ENCODE measurements around the gene CNTN1. TPM values are rescaled to one million over a fixed set of nuclear protein-coding genes. Genes with fewer than 3 reads are reported as not detected.

Gene CNTN1
- total RNA-seq, 2 experiments from 2014 or later: not detected

GRCh38 chr12:40668099-40668529, 24.1 kb upstream of the CNTN1 start:
- no peak overlapping the region for H3K27ac Mint-ChIP-seq
- CTCF ChIA-PET: no interaction called here

GRCh38 chr12:40672741-40673271, 19.4 kb upstream of the CNTN1 start:
- H3K9me3 Mint-ChIP-seq: no peaks in the 10 kb centered on the region
- intact Hi-C loops (cut with micrococcal nuclease): no loop called here
- ChIA-PET CTCF (no interaction called here), POLR2A (no interaction called here)
- H3K27ac Mint-ChIP-seq: no peak overlapping the region
- no peak overlapping the region for H3K4me3 Mint-ChIP-seq
- H3K27me3 Mint-ChIP-seq: no peaks in the 10 kb centered on the region
- no peak for DNase-seq
- H3K36me3 Mint-ChIP-seq: no peaks in the 10 kb centered on the region
- no peaks in the 10 kb centered on the region for H3K4me1 Mint-ChIP-seq (ENCODE audit: low read depth)

More at GRCh38 chr12:40668099-40668529, 24.1 kb upstream of the CNTN1 start:
- intact Hi-C loops (cut with micrococcal nuclease): no loop called here
- Mint-ChIP-seq H3K36me3 (no peaks in the 10 kb centered on the region), H3K4me3 (no peak overlapping the region), H3K27me3 (no peaks in the 10 kb centered on the region), H3K9me3 (no peaks in the 10 kb centered on the region), H3K4me1 (ENCODE audit: low read depth) (no peaks in the 10 kb centered on the region)
- no peak for DNase-seq
- POLR2A ChIA-PET: no interaction called here

- H3K27me3 Mint-ChIP-seq: no peaks in the 10 kb centered on the region
- peaks cover 3% of the 10 kb centered on the region for H3K9me3 Mint-ChIP-seq
- H3K27ac Mint-ChIP-seq: no peak overlapping the region
- ChIA-PET CTCF (no interaction called here), POLR2A (no interaction called here)
- DNase-seq: no peak
- intact Hi-C loops (cut with micrococcal nuclease): no loop called here
- no peak overlapping the region for H3K4me3 Mint-ChIP-seq
- H3K36me3 Mint-ChIP-seq: no peaks in the 10 kb centered on the region
- H3K4me1 Mint-ChIP-seq (ENCODE audit: low read depth): no peaks in the 10 kb centered on the region
Measured at GRCh38 chr12:40681148-40681547, 11.1 kb upstream of the CNTN1 start.

GRCh38 chr12:40684986-40685385, 7.3 kb upstream of the CNTN1 start:
- Mint-ChIP-seq H3K27me3 (no peaks in the 10 kb centered on the region), H3K36me3 (no peaks in the 10 kb centered on the region), H3K4me3 (no peak overlapping the region), H3K4me1 (ENCODE audit: low read depth) (no peaks in the 10 kb centered on the region), H3K27ac (no peak overlapping the region), H3K9me3 (no peaks in the 10 kb centered on the region)
- ChIA-PET CTCF (no interaction called here), POLR2A (no interaction called here)
- intact Hi-C loops (cut with micrococcal nuclease): no loop called here
- DNase-seq: no peak

- Mint-ChIP-seq H3K9me3 (no peaks in the 10 kb centered on the region), H3K4me1 (ENCODE audit: low read depth) (no peaks in the 10 kb centered on the region), H3K27ac (no peak overlapping the region), H3K27me3 (peaks cover 9% of the 10 kb centered on the region), H3K4me3 (no peak overlapping the region), H3K36me3 (no peaks in the 10 kb centered on the region)
- intact Hi-C loops (cut with micrococcal nuclease): no loop called here
- ChIA-PET POLR2A (no interaction called here), CTCF (no interaction called here)
- DNase-seq: no peak
Measured at GRCh38 chr12:40688085-40688725, 4.0 kb upstream of the CNTN1 start.

- Mint-ChIP-seq H3K36me3 (no peaks in the 10 kb centered on the region), H3K27me3 (peaks cover 21% of the 10 kb centered on the region), H3K9me3 (no peaks in the 10 kb centered on the region), H3K4me1 (ENCODE audit: low read depth) (no peaks in the 10 kb centered on the region), H3K4me3 (no peak overlapping the region), H3K27ac (no peak overlapping the region)
- ChIA-PET POLR2A (no interaction called here), CTCF (no interaction called here)
- no peak for DNase-seq
- intact Hi-C loops (cut with micrococcal nuclease): no loop called here
Measured at GRCh38 chr12:40689576-40689975, 2.7 kb upstream of the CNTN1 start.

- POLR2A ChIA-PET: no interaction called here
- H3K4me3 Mint-ChIP-seq: no peak overlapping the region
- no peak for DNase-seq
- intact Hi-C loops (cut with micrococcal nuclease): no loop called here
- CTCF ChIA-PET: no interaction called here
- no peaks in the 10 kb centered on the region for H3K9me3 Mint-ChIP-seq
- no peaks in the 10 kb centered on the region for H3K36me3 Mint-ChIP-seq
- no peak overlapping the region for H3K27ac Mint-ChIP-seq
- H3K27me3 Mint-ChIP-seq: peaks cover 23% of the 10 kb centered on the region
- no peaks in the 10 kb centered on the region for H3K4me1 Mint-ChIP-seq (ENCODE audit: low read depth)
Measured at GRCh38 chr12:40692765-40693206, 547 bp downstream of the CNTN1 start.

- Mint-ChIP-seq H3K4me1 (ENCODE audit: low read depth) (no peaks in the 10 kb centered on the region), H3K4me3 (no peak overlapping the region), H3K27me3 (peaks cover 23% of the 10 kb centered on the region), H3K27ac (no peak overlapping the region), H3K36me3 (no peaks in the 10 kb centered on the region), H3K9me3 (no peaks in the 10 kb centered on the region)
- CTCF ChIA-PET: no interaction called here
- no peak for DNase-seq
- intact Hi-C loops (cut with micrococcal nuclease): no loop called here
- POLR2A ChIA-PET: no interaction called here
Measured at GRCh38 chr12:40693207-40693821, 1.1 kb downstream of the CNTN1 start.

- Mint-ChIP-seq H3K36me3 (no peaks in the 10 kb centered on the region), H3K9me3 (no peaks in the 10 kb centered on the region), H3K27ac (no peak overlapping the region), H3K27me3 (peaks cover 17% of the 10 kb centered on the region), H3K4me1 (ENCODE audit: low read depth) (no peaks in the 10 kb centered on the region), H3K4me3 (no peak overlapping the region)
- DNase-seq: no peak
- ChIA-PET POLR2A (no interaction called here), CTCF (no interaction called here)
- intact Hi-C loops (cut with micrococcal nuclease): no loop called here
Measured at GRCh38 chr12:40697566-40698259, 5.5 kb downstream of the CNTN1 start.

GRCh38 chr12:40701756-40702155, 9.5 kb downstream of the CNTN1 start:
- Mint-ChIP-seq H3K4me3 (no peak overlapping the region), H3K4me1 (ENCODE audit: low read depth) (no peaks in the 10 kb centered on the region), H3K36me3 (no peaks in the 10 kb centered on the region), H3K27ac (no peak overlapping the region), H3K9me3 (no peaks in the 10 kb centered on the region), H3K27me3 (no peaks in the 10 kb centered on the region)
- ChIA-PET POLR2A (no interaction called here), CTCF (no interaction called here)
- DNase-seq: no peak
- intact Hi-C loops (cut with micrococcal nuclease): no loop called here

GRCh38 chr12:40711121-40711520, 18.9 kb downstream of the CNTN1 start:
- H3K4me3 Mint-ChIP-seq: no peak overlapping the region
- H3K9me3 Mint-ChIP-seq: peaks cover 2% of the 10 kb centered on the region
- no peak for DNase-seq
- H3K27ac Mint-ChIP-seq: no peak overlapping the region
- H3K27me3 Mint-ChIP-seq: no peaks in the 10 kb centered on the region
- ChIA-PET POLR2A (no interaction called here), CTCF (no interaction called here)
- H3K36me3 Mint-ChIP-seq: no peaks in the 10 kb centered on the region
- H3K4me1 Mint-ChIP-seq (ENCODE audit: low read depth): no peaks in the 10 kb centered on the region
- intact Hi-C loops (cut with micrococcal nuclease): no loop called here

- CTCF ChIA-PET: no interaction called here
Measured at GRCh38 chr12:40714636-40715035, 22.4 kb downstream of the CNTN1 start.

GRCh38 chr12:40716037-40716436, 23.8 kb downstream of the CNTN1 start:
- intact Hi-C loops (cut with micrococcal nuclease): no loop called here
- Mint-ChIP-seq H3K27ac (no peak overlapping the region), H3K4me1 (ENCODE audit: low read depth) (no peaks in the 10 kb centered on the region), H3K9me3 (peaks cover 1% of the 10 kb centered on the region), H3K4me3 (no peak overlapping the region), H3K27me3 (no peaks in the 10 kb centered on the region), H3K36me3 (no peaks in the 10 kb centered on the region)
- ChIA-PET CTCF (no interaction called here), POLR2A (no interaction called here)
- no peak for DNase-seq

More at GRCh38 chr12:40714636-40715035, 22.4 kb downstream of the CNTN1 start:
- Mint-ChIP-seq H3K27me3 (no peaks in the 10 kb centered on the region), H3K27ac (no peak overlapping the region), H3K4me3 (no peak overlapping the region), H3K4me1 (ENCODE audit: low read depth) (no peaks in the 10 kb centered on the region), H3K9me3 (no peaks in the 10 kb centered on the region), H3K36me3 (no peaks in the 10 kb centered on the region)
- intact Hi-C loops (cut with micrococcal nuclease): no loop called here
- no peak for DNase-seq
- POLR2A ChIA-PET: no interaction called here

Measured in activated CD4-positive, alpha-beta memory T cell treated with anti-CD3 and anti-CD28 coated beads for 36 hours (primary cell).